K562 (cell line): Measurements from ENCODE around the gene ANKRD23. TPM values are rescaled to one million over a fixed set of nuclear protein-coding genes. Genes with fewer than 3 reads are reported as not detected.

ENCODE experiments used
- ARHGAP35 ChIP-seq: fragments of 450-650 bp; IDR thresholded peaks from 2 replicates; pipeline ENCODE4 v1.6.1; 2018; ENCODE audit not compliant: partially characterized antibody
- ARID2 ChIP-seq: fragments of 450-650 bp; IDR thresholded peaks from 2 replicates; pipeline ENCODE4 v1.6.1; 2017; ENCODE audit warnings: antibody characterized with exemption, mild to moderate bottlenecking
- BRCA1 ChIP-seq, 2 experiments: fragments of 450-650 bp in 1 of 2; sonication (generic) in 1 of 2; formaldehyde crosslinking in 1 of 2; IDR thresholded peaks; 2 replicates each; pipeline versions ENCODE4 v1.5.0 to v1.6.1; 2017 to 2020; ENCODE audit warnings: mild to moderate bottlenecking in 1 of 2, missing genetic modification reagents in 1 of 2
- ELF2 ChIP-seq: fragments of 250-450 bp; sonication (Bioruptor Pico); IDR thresholded peaks from 2 replicates; pipeline ENCODE4 v1.5.0; 2021; ENCODE audit warnings: mild to moderate bottlenecking
- FOXA1 ChIP-seq: fragments of 450-650 bp; IDR thresholded peaks from 2 replicates; pipeline ENCODE4 v1.6.1; 2016; ENCODE audit warnings: mild to moderate bottlenecking, borderline replicate concordance
- FOXA3 ChIP-seq, 2 experiments: fragments of 450-650 bp in 1 of 2; sonication (generic) in 1 of 2; formaldehyde crosslinking; IDR thresholded peaks in 1 of 2; conservative IDR thresholded peaks in 1 of 2; 2 replicates each; pipeline versions ENCODE4 v1.4.0 to v1.8.0; 2020 to 2022; ENCODE audit warnings: mild to moderate bottlenecking in 2 of 2, missing genetic modification reagents in 1 of 2
- GATA2 ChIP-seq: sonication (generic); formaldehyde crosslinking; IDR thresholded peaks from 2 replicates; pipeline ENCODE4 v1.4.0; 2020; ENCODE audit warnings: mild to moderate bottlenecking, missing genetic modification reagents
- ILF3 ChIP-seq: fragments of 450-650 bp; IDR thresholded peaks from 2 replicates; pipeline ENCODE4 v1.6.1; 2018; ENCODE audit warnings: antibody characterized with exemption, mild to moderate bottlenecking, moderate library complexity, borderline replicate concordance
- MBD1 ChIP-seq: fragments of 250-450 bp; sonication (Bioruptor Pico); IDR thresholded peaks from 2 replicates; pipeline ENCODE4 v1.8.0; 2022; ENCODE audit warnings: inconsistent platforms
- MCM3 ChIP-seq: fragments of 450-650 bp; IDR thresholded peaks from 2 replicates; pipeline ENCODE4 v1.6.1; 2016
- MCM5 ChIP-seq: fragments of 450-650 bp; IDR thresholded peaks from 2 replicates; pipeline ENCODE4 v1.6.1; 2016; ENCODE audit warnings: low read depth
- POLR2AphosphoS5 ChIP-seq: IDR thresholded peaks from 2 replicates; pipeline ENCODE4 v1.6.1; 2011; ENCODE audit warnings: mild to moderate bottlenecking, low read depth, low read length, moderate library complexity; ENCODE audit not compliant: control insufficient read depth, insufficient read depth
- POLR2B ChIP-seq: fragments of 450-650 bp; IDR thresholded peaks from 2 replicates; pipeline ENCODE4 v1.6.1; 2018; ENCODE audit warnings: low read depth; ENCODE audit not compliant: partially characterized antibody
- RNF219 ChIP-seq: fragments of 250-450 bp; sonication (Bioruptor Pico); IDR thresholded peaks from 2 replicates; pipeline ENCODE4 v1.5.0; 2022; ENCODE audit warnings: mild to moderate bottlenecking
- ZNF121 ChIP-seq: sonication (generic); formaldehyde crosslinking; conservative IDR thresholded peaks from 2 replicates; pipeline ENCODE4 v1.8.0; 2022; ENCODE audit warnings: missing genetic modification reagents
- ZNF140 ChIP-seq: fragments of 250-450 bp; sonication (Bioruptor Pico); IDR thresholded peaks from 2 replicates; pipeline ENCODE4 v1.8.0; 2021; ENCODE audit warnings: moderate library complexity, mild to moderate bottlenecking, inconsistent platforms
- ZNF384 ChIP-seq: IDR thresholded peaks from 2 replicates; pipeline ENCODE4 v1.6.1; 2012; ENCODE audit warnings: low read depth, low read length, improper control_type of control experiment
- ZNF41 ChIP-seq: fragments of 250-450 bp; sonication (Bioruptor Pico); conservative IDR thresholded peaks from 2 replicates; pipeline ENCODE4 v1.4.0; 2020; ENCODE audit warnings: mild to moderate bottlenecking
- polyA plus RNA-seq, 8 experiments: library from polyadenylated mRNA; depleted of rRNA in 4 of 8; stranded (reverse) in 5 of 8; unstranded in 3 of 8; fragments of >200 nt; fragmentation: Nextera tagmentation in 2 of 8; fragmentation: Illumina TruSeq in 1 of 8; extraction: Ambion mirVana in 2 of 8; extraction: Trizol in 1 of 8; gene quantifications; 2 replicates each; pipeline versions ENCODE4 v1.2.1 to v1.2.3, GENCODE V29; 2011 to 2014; ENCODE audit warnings: inconsistent platforms in 1 of 8, missing spikeins in 1 of 8
- total RNA-seq, 7 experiments: library from RNA; depleted of rRNA in 6 of 7; stranded (reverse); fragments of >200 nt in 6 of 7; fragmentation: Illumina TruSeq in 2 of 7; extraction: Trizol in 2 of 7; gene quantifications; 2 replicates each; pipeline versions ENCODE4 v1.2.1 to v1.2.3, GENCODE V29; 2011 to 2021; ENCODE audit warnings: low replicate concordance in 1 of 7
- TF ChIP-seq, protein P1 (sequence below): fragments of 450-650 bp; IDR thresholded peaks from 2 replicates; pipeline ENCODE4 v1.6.1; 2016; ENCODE audit warnings: mild to moderate bottlenecking
- TF ChIP-seq, protein P2 (sequence below): fragments of 450-650 bp; IDR thresholded peaks from 2 replicates; pipeline ENCODE4 v1.6.1; 2018; ENCODE audit warnings: mild to moderate bottlenecking, low read depth; ENCODE audit not compliant: partially characterized antibody
- TF ChIP-seq, protein P3 (sequence below): sonication (generic); formaldehyde crosslinking; IDR thresholded peaks from 2 replicates; pipeline ENCODE4 v1.8.0; 2022; ENCODE audit warnings: missing genetic modification reagents, mild to moderate bottlenecking, moderate library complexity, borderline replicate concordance

Gene ANKRD23
- total and polyA plus RNA-seq, 9 of the 15 experiments (the other 6 are each of a cell fraction or from before 2014, with no cell fraction given) = 0.32 to 4.8 (median 2.8) TPM

DNA sequence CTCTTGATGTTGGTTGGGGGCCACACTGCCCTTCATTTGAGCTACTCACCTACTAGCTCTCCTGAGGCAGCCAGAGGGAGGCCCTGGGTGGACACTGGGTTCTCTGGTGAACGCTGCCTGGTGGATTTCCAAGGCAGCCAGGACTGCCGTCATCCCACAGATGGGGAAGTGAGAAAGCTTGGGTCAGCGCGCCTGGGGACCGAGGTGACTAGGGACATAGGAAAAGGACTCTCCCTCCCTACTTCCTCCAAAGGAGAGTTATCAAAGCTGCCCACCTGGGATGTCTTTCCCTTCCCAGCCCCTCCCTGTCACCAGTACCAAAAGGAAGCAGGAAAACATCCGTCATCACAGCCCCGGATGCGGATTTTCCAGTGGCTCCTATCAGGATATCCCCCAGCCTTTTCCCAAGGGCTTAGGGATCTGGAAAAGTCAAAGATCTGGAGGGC lies 29.9 kb upstream of the ANKRD23 start (continued):
- TF ChIP-seq GATA2 (CRISPR knock-in tag) (no peak), BRCA1 (IDR thresholded peaks at IDR 0.05) (no peak), BRCA1 (CRISPR knock-in tag; IDR thresholded peaks at IDR 0.05) (no peak), MBD1 (CRISPR knock-in tag) (no peak), MCM3 (no peak), RNF219 (CRISPR knock-in tag) (no peak), ILF3 (no peak), ZNF121 (CRISPR knock-in tag) (no peak), ZNF140 (CRISPR knock-in tag) (no peak), POLR2AphosphoS5 (no peak), ARHGAP35 (no peak), MCM5 (no peak), FOXA1 (no peak), FOXA3 (CRISPR knock-in tag; conservative IDR thresholded peaks at IDR 0.05 in 1 of 2, IDR thresholded peaks at IDR 0.05 in 1 of 2) (no peak), ELF2 (CRISPR knock-in tag) (no peak), ARID2 (no peak), ZNF41 (CRISPR knock-in tag) (no peak), ZNF384 (no peak), POLR2B (no peak)
- TF ChIP-seq, protein P1, sequence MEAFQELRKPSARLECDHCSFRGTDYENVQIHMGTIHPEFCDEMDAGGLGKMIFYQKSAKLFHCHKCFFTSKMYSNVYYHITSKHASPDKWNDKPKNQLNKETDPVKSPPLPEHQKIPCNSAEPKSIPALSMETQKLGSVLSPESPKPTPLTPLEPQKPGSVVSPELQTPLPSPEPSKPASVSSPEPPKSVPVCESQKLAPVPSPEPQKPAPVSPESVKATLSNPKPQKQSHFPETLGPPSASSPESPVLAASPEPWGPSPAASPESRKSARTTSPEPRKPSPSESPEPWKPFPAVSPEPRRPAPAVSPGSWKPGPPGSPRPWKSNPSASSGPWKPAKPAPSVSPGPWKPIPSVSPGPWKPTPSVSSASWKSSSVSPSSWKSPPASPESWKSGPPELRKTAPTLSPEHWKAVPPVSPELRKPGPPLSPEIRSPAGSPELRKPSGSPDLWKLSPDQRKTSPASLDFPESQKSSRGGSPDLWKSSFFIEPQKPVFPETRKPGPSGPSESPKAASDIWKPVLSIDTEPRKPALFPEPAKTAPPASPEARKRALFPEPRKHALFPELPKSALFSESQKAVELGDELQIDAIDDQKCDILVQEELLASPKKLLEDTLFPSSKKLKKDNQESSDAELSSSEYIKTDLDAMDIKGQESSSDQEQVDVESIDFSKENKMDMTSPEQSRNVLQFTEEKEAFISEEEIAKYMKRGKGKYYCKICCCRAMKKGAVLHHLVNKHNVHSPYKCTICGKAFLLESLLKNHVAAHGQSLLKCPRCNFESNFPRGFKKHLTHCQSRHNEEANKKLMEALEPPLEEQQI = no peak
- TF ChIP-seq, protein P2, sequence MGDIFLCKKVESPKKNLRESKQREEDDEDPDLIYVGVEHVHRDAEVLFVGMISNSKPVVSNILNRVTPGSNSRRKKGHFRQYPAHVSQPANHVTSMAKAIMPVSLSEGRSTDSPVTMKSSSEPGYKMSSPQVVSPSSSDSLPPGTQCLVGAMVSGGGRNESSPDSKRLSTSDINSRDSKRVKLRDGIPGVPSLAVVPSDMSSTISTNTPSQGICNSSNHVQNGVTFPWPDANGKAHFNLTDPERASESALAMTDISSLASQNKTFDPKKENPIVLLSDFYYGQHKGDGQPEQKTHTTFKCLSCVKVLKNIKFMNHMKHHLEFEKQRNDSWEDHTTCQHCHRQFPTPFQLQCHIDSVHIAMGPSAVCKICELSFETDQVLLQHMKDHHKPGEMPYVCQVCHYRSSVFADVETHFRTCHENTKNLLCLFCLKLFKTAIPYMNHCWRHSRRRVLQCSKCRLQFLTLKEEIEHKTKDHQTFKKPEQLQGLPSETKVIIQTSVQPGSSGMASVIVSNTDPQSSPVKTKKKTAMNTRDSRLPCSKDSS = no peak
- TF ChIP-seq, protein P3, sequence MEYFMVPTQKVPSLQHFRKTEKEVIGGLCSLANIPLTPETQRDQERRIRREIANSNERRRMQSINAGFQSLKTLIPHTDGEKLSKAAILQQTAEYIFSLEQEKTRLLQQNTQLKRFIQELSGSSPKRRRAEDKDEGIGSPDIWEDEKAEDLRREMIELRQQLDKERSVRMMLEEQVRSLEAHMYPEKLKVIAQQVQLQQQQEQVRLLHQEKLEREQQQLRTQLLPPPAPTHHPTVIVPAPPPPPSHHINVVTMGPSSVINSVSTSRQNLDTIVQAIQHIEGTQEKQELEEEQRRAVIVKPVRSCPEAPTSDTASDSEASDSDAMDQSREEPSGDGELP (CRISPR knock-in tag) = peak; percentile 30; the same call in 1 of the 2 replicates
